Measurements from ENCODE around the gene ARF5.

- TF ChIP-seq POLR2A (IDR thresholded peaks at IDR 0.05) = no peak
- TF ChIP-seq, protein P1, sequence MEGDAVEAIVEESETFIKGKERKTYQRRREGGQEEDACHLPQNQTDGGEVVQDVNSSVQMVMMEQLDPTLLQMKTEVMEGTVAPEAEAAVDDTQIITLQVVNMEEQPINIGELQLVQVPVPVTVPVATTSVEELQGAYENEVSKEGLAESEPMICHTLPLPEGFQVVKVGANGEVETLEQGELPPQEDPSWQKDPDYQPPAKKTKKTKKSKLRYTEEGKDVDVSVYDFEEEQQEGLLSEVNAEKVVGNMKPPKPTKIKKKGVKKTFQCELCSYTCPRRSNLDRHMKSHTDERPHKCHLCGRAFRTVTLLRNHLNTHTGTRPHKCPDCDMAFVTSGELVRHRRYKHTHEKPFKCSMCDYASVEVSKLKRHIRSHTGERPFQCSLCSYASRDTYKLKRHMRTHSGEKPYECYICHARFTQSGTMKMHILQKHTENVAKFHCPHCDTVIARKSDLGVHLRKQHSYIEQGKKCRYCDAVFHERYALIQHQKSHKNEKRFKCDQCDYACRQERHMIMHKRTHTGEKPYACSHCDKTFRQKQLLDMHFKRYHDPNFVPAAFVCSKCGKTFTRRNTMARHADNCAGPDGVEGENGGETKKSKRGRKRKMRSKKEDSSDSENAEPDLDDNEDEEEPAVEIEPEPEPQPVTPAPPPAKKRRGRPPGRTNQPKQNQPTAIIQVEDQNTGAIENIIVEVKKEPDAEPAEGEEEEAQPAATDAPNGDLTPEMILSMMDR (IDR thresholded peaks at IDR 0.05) = no peak
These were observed 12.7 kb downstream of the ARF5 start for GRCh38 chr7:127600885-127601284.

Measured in right lobe of liver (tissue), 4 donors.